ENCODE measurements around the gene PGAP3.
A peak's percentile ranks its signal among the peaks of the same experiment; 100 is the strongest.

DNA sequence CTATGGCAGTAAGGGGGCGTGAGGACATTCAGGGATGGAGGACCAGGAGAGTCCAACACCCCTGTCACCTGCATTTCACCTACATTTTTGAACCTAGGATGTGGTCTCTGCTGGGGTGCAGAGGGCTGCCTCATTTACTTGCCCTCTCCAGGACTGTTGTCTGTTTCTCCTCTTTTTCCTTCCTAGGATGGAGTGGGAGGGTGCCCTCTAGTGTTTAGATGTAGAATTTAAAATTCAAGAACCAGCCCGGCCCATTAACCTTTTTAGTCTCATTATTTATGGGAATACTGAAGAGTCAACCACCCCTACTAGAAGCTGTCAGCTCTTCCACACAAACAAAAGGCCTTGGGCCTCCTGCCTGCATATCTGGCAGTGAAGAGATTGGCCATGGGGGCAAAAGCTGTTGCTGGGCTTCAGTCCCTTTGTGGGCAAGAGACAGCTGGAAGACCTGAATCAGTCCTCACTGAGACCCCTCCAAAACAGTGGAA is 53.4 kb downstream of the PGAP3 start:
- peak; percentile 68 for TF ChIP-seq CTCF (IDR thresholded peaks at IDR 0.05; ENCODE audit: insufficient read depth, low read depth, low read length)
- no peak for TF ChIP-seq EZH2 (IDR thresholded peaks at IDR 0.05; ENCODE audit: insufficient read depth, low read length)
